Fibroblast of upper back skin (primary cell): ENCODE results near the gene ANKS3.
A peak's percentile ranks its signal among the peaks of the same experiment; 100 is the strongest.

Experiments
- DNase-seq: peaks from one replicate; pipeline ENCODE4 v3.0.0-alpha.2; 2013

ANKS3 gene, protein sequence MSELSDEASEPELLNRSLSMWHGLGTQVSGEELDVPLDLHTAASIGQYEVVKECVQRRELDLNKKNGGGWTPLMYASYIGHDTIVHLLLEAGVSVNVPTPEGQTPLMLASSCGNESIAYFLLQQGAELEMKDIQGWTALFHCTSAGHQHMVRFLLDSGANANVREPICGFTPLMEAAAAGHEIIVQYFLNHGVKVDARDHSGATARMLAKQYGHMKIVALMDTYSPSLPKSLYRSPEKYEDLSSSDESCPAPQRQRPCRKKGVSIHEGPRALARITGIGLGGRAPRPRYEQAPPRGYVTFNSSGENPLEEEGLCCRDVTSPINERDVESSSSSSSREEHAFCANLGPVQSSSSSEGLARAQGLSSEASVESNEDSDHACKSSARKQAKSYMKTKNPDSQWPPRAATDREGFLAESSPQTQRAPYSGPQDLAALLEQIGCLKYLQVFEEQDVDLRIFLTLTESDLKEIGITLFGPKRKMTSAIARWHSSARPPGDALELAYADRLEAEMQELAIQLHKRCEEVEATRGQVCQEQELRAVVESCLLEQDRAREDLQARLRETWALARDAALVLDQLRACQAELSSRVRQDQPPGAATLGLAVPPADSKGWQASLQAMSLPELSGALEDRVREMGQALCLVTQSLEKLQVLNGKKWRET

DNA sequence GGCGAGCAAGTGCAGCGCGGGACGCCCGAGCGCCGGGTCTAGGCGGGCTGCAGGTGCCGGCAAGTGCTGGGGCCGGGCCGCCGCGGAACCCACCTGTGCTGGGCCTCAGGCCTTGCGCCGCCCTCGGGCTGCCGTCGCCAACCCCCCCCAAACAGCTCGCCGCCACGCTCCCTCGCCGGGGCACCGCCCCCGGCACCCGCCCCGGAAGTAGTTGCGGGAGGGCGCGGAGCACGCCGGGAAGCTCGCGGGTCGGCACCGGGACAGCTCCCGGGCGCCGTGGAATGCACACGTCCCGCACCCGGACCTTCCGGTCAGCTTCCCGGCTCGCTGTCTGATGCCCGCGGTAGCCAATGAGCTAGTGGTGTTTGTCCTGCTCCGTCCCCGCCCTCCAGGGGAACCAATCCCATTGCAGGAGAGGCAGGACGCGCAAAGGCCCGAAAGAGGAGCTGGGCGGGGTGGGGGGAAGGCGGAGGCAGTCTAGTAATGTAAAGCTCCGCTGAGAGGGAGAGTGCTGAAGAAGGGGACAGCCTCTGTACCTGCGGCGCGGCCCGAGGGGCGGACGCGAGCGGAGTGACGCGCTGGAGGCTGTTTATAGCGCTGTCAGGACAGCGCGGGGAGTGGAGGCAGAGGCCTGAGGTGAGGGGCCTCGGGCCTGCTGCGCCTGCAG, at the start of gene ANKS3, which contains the start of gene DNAAF8:
Gene ANKS3 (minus strand): TSS at position 209 of the 667 bp plus-strand sequence. CDS start 4,122 bp downstream, outside the sequence.
Gene DNAAF8 (plus strand): TSS at position 475 of the 667 bp plus-strand sequence. CDS start 1,978 bp downstream, outside the sequence.
- DNase-seq = peak; percentile 98

DNA sequence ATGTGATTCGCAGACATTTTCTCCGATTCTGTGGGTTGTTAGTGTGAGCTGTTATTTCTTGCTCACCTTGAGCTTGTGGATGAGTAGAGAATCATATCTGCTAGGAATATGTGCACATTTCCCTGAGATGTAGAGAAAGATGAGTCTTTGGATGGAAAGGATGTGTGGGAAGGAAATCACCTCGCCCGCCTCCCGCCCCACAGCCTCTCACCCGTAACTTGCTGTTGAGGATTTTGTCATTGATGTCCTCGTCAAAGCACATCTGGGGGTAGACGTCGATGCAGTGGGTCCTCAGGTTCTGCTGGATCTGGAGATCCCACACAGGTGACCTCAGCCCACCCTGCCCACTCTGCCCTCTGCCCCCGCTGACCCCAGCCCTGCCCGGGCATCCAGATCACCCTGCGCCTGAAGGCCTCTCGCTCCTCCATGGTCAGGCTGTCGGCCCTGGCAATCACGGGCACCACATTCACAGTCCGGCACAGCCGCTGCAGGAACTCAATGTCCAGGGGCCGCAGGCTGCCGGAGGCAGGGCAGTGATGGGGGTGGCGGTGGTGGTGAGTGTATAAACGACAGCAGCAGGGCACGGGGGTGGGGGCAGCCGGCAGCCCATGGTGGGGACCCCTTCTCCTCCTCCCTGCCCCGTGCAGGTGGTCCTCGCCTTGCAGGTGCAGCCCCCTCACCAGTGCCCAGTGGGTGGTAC, 49.3 kb upstream of the ANKS3 start:
- no peak for DNase-seq

GRCh38 chr16:4780235-4780634, 46.2 kb upstream of the ANKS3 start:
- DNase-seq = no peak

- DNase-seq = no peak
These were observed 44.0 kb upstream of the ANKS3 start for GRCh38 chr16:4778050-4778392.

DNA sequence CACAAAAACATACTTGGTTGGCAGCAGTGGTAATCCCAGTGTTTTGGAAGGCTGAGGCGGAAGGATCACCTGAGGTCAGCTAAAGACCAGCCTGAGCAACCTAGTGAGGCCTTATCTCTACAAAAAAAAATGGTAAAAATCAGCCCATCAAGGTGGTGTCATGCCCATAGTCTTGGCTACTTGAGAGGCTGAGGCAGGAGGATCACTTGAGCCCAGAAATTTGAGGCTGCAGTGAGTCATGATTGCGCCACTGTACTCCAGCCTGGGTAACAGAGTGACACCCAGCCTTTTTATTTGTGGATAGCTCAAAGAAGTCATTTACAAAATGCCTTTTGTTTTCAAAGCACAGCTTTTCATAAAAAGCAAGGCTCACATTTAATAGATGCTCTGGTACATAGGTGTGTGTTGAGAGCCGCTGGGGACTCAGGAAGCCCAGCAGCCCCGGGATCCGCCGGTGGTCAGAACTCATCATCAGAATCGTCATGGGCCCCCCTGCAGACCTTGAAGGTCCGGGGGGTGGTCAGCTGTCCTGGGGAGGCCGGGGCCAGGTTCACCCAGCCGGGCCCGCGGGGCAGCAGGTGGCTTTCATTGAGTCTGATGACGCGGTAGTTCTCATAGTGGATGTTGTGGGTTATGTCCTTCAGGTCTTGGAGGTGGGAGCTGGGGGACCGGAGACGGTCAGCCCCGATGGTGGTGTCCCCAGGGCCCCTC, 43.4 kb upstream of the ANKS3 start:
- DNase-seq = no peak

DNA sequence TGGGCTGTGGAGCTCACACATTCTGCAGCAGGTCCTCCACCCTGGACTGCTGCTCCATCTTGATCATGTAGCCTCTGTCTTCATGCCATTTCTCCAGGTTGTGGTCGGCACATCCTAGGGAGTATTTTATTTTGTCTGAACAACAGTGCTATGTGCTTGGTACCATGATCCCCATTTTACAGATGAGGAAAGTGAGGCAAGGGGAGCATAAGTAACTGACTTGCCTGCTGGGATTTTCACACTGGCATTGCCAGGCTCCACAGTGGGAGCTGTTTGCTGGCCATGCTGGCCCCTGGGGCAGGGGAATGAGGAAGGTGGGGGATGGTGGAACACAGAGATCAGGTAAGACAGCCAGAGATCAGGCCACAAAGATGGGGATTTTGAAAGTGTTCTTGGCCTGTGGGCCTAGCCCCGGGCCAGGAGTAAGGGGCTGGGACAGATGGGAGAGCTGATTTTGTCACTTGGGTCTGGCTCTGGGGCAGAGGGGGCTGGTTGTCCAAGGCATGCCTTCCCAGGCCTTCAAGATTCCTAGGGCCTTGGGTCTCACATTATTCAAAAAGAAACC, 42.2 kb upstream of the ANKS3 start:
- DNase-seq = no peak

DNA sequence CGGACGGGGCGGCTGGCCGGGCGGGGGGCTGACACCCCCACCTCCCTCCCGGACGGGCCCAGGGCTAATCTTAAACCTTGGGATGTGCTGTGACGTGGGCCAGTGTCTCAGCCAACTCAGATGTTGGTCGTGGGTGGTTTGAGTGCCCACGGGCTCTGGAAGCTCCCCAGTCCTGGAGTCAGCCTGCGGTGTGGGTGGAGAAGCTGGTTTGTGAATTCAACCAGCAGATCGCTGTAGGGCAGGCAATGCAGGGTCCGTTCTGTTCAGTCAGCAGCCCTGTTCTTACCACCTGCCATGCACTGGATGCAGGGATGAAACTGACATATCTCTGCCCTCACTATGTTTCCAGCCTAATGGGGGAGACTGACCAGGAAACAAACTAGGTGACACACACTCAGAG, 40.9 kb upstream of the ANKS3 start:
- DNase-seq = no peak

GRCh38 chr16:4772351-4772750, 38.3 kb upstream of the ANKS3 start:
- DNase-seq = no peak

DNA sequence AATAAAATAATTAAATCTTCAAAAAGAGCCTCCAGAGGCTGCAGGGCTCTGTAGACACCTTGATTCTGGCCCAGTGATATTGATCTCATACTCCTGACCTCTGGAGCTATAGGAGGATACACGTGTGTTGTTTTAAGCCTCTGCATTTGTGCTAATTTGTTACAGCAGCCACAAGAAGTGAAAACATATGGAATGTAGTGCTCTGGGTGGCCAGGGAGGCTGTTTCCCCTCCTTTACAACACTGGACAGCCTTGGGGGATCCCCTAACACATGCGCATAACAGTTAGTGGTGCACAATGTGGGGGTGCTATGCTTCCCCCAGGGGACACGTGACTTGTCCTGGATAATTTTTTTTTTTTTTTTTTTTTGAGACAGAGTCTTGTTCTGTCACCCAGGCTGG, 37.6 kb upstream of the ANKS3 start:
- DNase-seq = no peak

GRCh38 chr16:4769306-4769638, 35.2 kb upstream of the ANKS3 start:
- DNase-seq = no peak

- DNase-seq = peak; percentile 96
These were observed 34.7 kb upstream of the ANKS3 start for GRCh38 chr16:4768549-4769305.

GRCh38 chr16:4767872-4768548, 33.9 kb upstream of the ANKS3 start:
- no peak for DNase-seq

DNA sequence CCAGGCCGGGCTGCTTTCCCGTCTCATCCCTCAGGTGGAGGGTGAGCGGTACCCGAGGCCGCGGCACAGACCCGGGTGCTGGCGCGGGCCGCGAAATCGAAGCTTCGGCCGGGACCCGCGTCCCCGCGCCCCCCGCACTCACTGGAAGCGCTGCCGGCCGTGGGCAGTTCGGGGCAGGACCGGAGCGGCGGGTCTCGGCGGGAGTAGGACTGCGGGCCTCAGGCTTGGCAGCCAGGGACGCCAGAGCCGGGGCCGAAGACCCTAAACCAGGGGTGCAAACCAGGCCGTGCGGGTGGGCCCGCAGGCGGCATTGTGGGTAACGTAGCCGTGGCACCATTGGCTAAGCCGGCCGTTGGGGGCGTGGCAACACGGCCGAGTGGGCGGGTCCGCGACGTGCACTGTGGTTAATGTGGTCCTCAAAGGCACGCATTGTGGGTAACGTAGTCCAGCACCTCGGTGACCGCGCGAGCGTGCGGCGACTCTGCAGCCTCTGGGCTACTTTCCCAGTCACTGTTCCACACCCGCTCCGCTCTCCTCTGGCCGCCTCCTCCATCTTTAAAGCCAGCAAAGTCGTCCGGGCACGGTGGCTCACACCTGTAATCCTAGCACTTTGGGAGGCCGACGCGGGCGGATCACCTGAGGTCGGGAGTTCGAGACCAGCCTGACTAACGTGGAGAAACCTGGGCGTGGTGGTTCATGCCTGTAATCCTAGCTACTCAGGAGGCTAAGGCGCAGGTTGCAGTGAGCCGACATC, 33.0 kb upstream of the ANKS3 start, which contains the start of gene ZNF500:
Gene ZNF500 (minus strand): TSS at position 288 of the 754 bp plus-strand sequence. CDS start 1,184 bp downstream, outside the sequence.
- peak; percentile 95 for DNase-seq

GRCh38 chr16:4765511-4766474, 31.7 kb upstream of the ANKS3 start:
- DNase-seq = no peak

GRCh38 chr16:4763791-4764190, 29.7 kb upstream of the ANKS3 start:
- DNase-seq = no peak

DNA sequence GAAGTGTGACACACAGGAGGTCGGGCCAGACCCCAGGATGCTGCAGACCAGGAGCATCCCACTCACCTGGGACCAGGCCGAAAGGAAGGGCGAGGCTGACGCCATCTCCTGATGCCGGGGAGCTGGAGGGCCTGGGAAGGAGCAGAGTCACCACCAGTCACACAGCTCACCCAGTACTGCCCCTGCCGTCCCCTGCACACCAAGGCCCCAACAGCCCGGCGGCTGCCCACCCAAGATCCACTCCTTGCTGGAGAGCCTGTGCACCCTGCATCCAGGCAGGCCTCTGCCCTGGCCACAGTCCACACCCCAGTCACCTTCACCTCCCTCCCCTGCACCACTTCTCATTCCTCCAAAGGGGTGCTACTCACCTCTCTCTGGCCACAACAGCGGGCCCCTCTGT, 28.1 kb upstream of the ANKS3 start:
- no peak for DNase-seq

- no peak for DNase-seq
These were observed 26.3 kb upstream of the ANKS3 start for GRCh38 chr16:4760221-4760910.

GRCh38 chr16:4755687-4756086, 21.6 kb upstream of the ANKS3 start:
- DNase-seq = no peak
